ENCODE results near the gene FOXP4.

DNA sequence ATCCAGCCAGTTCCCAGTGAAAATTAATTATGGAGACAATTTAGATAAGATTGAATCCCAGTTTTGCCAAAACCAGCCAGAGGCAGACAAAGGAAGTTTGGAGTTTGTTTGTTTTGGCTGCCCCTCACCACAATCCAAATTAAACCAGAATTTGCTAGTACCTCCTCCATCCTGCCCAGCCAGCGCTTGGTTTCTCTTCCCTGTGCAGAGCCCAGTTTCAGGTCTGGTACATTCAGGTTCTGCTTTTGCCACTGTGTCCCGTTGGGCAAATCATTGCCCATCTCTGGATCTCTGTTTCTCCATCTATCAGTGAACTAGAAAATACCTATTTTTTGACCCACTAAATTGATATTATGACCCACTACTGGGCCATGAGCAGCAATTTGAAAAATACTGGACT lies 26.4 kb downstream of the FOXP4 start:
- TF ChIP-seq, protein P1, sequence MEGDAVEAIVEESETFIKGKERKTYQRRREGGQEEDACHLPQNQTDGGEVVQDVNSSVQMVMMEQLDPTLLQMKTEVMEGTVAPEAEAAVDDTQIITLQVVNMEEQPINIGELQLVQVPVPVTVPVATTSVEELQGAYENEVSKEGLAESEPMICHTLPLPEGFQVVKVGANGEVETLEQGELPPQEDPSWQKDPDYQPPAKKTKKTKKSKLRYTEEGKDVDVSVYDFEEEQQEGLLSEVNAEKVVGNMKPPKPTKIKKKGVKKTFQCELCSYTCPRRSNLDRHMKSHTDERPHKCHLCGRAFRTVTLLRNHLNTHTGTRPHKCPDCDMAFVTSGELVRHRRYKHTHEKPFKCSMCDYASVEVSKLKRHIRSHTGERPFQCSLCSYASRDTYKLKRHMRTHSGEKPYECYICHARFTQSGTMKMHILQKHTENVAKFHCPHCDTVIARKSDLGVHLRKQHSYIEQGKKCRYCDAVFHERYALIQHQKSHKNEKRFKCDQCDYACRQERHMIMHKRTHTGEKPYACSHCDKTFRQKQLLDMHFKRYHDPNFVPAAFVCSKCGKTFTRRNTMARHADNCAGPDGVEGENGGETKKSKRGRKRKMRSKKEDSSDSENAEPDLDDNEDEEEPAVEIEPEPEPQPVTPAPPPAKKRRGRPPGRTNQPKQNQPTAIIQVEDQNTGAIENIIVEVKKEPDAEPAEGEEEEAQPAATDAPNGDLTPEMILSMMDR (IDR thresholded peaks at IDR 0.05; ENCODE audit: low read depth, low read length, missing input control): no peak
- TF ChIP-seq EGR1 (IDR thresholded peaks at IDR 0.05; ENCODE audit: low read depth in 2 of 2): no peak
- TF ChIP-seq SP1 (IDR thresholded peaks at IDR 0.05): no peak
- TF ChIP-seq RXRA (IDR thresholded peaks at IDR 0.05): no peak
- TF ChIP-seq, protein P2, sequence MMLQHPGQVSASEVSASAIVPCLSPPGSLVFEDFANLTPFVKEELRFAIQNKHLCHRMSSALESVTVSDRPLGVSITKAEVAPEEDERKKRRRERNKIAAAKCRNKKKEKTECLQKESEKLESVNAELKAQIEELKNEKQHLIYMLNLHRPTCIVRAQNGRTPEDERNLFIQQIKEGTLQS (IDR thresholded peaks at IDR 0.05): no peak
- no peak for TF ChIP-seq JUND (IDR thresholded peaks at IDR 0.05)
- TF ChIP-seq, protein P3, sequence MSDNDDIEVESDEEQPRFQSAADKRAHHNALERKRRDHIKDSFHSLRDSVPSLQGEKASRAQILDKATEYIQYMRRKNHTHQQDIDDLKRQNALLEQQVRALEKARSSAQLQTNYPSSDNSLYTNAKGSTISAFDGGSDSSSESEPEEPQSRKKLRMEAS (IDR thresholded peaks at IDR 0.05): no peak
- no peak for TF ChIP-seq RAD21 (IDR thresholded peaks at IDR 0.05)
- TF ChIP-seq, protein P4, sequence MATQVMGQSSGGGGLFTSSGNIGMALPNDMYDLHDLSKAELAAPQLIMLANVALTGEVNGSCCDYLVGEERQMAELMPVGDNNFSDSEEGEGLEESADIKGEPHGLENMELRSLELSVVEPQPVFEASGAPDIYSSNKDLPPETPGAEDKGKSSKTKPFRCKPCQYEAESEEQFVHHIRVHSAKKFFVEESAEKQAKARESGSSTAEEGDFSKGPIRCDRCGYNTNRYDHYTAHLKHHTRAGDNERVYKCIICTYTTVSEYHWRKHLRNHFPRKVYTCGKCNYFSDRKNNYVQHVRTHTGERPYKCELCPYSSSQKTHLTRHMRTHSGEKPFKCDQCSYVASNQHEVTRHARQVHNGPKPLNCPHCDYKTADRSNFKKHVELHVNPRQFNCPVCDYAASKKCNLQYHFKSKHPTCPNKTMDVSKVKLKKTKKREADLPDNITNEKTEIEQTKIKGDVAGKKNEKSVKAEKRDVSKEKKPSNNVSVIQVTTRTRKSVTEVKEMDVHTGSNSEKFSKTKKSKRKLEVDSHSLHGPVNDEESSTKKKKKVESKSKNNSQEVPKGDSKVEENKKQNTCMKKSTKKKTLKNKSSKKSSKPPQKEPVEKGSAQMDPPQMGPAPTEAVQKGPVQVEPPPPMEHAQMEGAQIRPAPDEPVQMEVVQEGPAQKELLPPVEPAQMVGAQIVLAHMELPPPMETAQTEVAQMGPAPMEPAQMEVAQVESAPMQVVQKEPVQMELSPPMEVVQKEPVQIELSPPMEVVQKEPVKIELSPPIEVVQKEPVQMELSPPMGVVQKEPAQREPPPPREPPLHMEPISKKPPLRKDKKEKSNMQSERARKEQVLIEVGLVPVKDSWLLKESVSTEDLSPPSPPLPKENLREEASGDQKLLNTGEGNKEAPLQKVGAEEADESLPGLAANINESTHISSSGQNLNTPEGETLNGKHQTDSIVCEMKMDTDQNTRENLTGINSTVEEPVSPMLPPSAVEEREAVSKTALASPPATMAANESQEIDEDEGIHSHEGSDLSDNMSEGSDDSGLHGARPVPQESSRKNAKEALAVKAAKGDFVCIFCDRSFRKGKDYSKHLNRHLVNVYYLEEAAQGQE (IDR thresholded peaks at IDR 0.05): no peak
- TF ChIP-seq, protein P5, sequence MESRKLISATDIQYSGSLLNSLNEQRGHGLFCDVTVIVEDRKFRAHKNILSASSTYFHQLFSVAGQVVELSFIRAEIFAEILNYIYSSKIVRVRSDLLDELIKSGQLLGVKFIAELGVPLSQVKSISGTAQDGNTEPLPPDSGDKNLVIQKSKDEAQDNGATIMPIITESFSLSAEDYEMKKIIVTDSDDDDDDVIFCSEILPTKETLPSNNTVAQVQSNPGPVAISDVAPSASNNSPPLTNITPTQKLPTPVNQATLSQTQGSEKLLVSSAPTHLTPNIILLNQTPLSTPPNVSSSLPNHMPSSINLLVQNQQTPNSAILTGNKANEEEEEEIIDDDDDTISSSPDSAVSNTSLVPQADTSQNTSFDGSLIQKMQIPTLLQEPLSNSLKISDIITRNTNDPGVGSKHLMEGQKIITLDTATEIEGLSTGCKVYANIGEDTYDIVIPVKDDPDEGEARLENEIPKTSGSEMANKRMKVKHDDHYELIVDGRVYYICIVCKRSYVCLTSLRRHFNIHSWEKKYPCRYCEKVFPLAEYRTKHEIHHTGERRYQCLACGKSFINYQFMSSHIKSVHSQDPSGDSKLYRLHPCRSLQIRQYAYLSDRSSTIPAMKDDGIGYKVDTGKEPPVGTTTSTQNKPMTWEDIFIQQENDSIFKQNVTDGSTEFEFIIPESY (IDR thresholded peaks at IDR 0.05): no peak
- TF ChIP-seq YY1 (IDR thresholded peaks at IDR 0.05): no peak
- no peak for TF ChIP-seq TAF1 (conservative IDR thresholded peaks at IDR 0.05)

All from liver (tissue), 3 donors.